OCI-LY1 (cell line): ENCODE measurements around the gene PNLDC1.
"Not testable (repeated sequence)": the region's sequence is repeated elsewhere in the genome, so short reads cannot be mapped to it uniquely, and the experiment has no call there.

Experiments
- H2AFZ ChIP-seq: fragments of 200-600 bp; sonication (generic), shearing (Covaris generic); 2 replicates; pipeline ENCODE4 v1.6.0; 2014; ENCODE audit warnings: antibody characterized with exemption, mild to moderate bottlenecking, low read length
- H3F3A ChIP-seq: fragments of 200-600 bp; sonication (generic), shearing (Covaris generic); 2 replicates; pipeline ENCODE4 v1.6.0; 2014; ENCODE audit warnings: mild to moderate bottlenecking, antibody characterized with exemption, low read length, moderate library complexity; ENCODE audit not compliant: insufficient read depth
- H3K27ac ChIP-seq: fragments of 200-600 bp; sonication (generic); 2 replicates; pipeline ENCODE4 v1.5.1; 2014; ENCODE audit warnings: low read length, mixed run types, mild to moderate bottlenecking, low read depth; ENCODE audit not compliant: poor library complexity, severe bottlenecking
- H3K27me3 ChIP-seq: fragments of 200-600 bp; sonication (generic); 2 replicates; pipeline ENCODE4 v1.6.0; 2014; ENCODE audit warnings: antibody characterized with exemption, mild to moderate bottlenecking, low read length, moderate library complexity; ENCODE audit not compliant: insufficient read depth
- H3K36me3 ChIP-seq: fragments of 200-600 bp; sonication (generic); 2 replicates; pipeline ENCODE4 v1.6.1; 2014; ENCODE audit warnings: mild to moderate bottlenecking, antibody characterized with exemption, low read length, moderate library complexity, mixed read lengths; ENCODE audit not compliant: insufficient read depth
- H3K4me1 ChIP-seq: fragments of 200-600 bp; sonication (generic); 2 replicates; pipeline ENCODE4 v1.5.1; 2014; ENCODE audit warnings: mild to moderate bottlenecking, low read length, moderate library complexity; ENCODE audit not compliant: insufficient read depth, severe bottlenecking
- H3K4me2 ChIP-seq: fragments of 200-600 bp; sonication (generic), shearing (Covaris generic); 2 replicates; pipeline ENCODE4 v1.6.1; 2014; ENCODE audit warnings: low read length
- H3K4me3 ChIP-seq: fragments of 200-600 bp; sonication (generic); 2 replicates; pipeline ENCODE4 v1.5.1; 2014; ENCODE audit warnings: low read length, low read depth, mild to moderate bottlenecking, mixed read lengths; ENCODE audit not compliant: poor library complexity, severe bottlenecking
- H3K79me2 ChIP-seq: fragments of 200-600 bp; shearing (Covaris generic); 2 replicates; pipeline ENCODE4 v1.6.1; 2016; ENCODE audit warnings: mixed run types, low read length, mixed read lengths; ENCODE audit not compliant: insufficient read depth
- H3K9ac ChIP-seq: fragments of 200-600 bp; sonication (generic), shearing (Covaris generic); 2 replicates; pipeline ENCODE4 v1.6.1; 2014; ENCODE audit warnings: mild to moderate bottlenecking, low read length, mixed read lengths
- H3K9me2 ChIP-seq: fragments of 200-600 bp; sonication (generic), shearing (Covaris generic); 2 replicates; pipeline ENCODE4 v1.6.1; 2014; ENCODE audit warnings: low read depth, mild to moderate bottlenecking, low read length, mixed read lengths
- H3K9me3 ChIP-seq: fragments of 200-600 bp; shearing (Covaris generic); 2 replicates; pipeline ENCODE4 v1.6.1; 2014; ENCODE audit warnings: low read length, mixed read lengths
- H4K20me1 ChIP-seq: fragments of 200-600 bp; sonication (generic), shearing (Covaris generic); 2 replicates; pipeline ENCODE4 v1.6.0; 2016; ENCODE audit warnings: mild to moderate bottlenecking, low read length; ENCODE audit not compliant: insufficient read depth
- CTCF ChIP-seq: fragments of 200-600 bp; sonication (generic), shearing (Covaris generic); IDR thresholded peaks from 2 replicates; pipeline ENCODE4 v1.5.1; 2017; ENCODE audit warnings: mild to moderate bottlenecking, antibody characterized with exemption, low read length, moderate library complexity, mixed read lengths
- EZH2 ChIP-seq: fragments of 200-600 bp; sonication (generic), shearing (Covaris generic); IDR thresholded peaks from 2 replicates; pipeline ENCODE4 v1.8.0; 2017; ENCODE audit warnings: borderline replicate concordance, mixed run types, mild to moderate bottlenecking, antibody characterized with exemption, low read length, moderate library complexity, mixed read lengths

PNLDC1 gene

GRCh38 chr6:159838020-159838744, 38.1 kb downstream of the PNLDC1 start:
- Histone ChIP-seq H2AFZ (no peak overlapping the region), H3K9me2 (no peaks in the 10 kb centered on the region), H3K4me3 (no peak overlapping the region), H3K36me3 (no peaks in the 10 kb centered on the region), H3K9ac (no peak overlapping the region), H3K9me3 (no peaks in the 10 kb centered on the region), H4K20me1 (no peaks in the 10 kb centered on the region), H3K27ac (no peak overlapping the region), H3K4me1 (no peaks in the 10 kb centered on the region), H3K4me2 (no peak overlapping the region), H3F3A (no peaks in the 10 kb centered on the region), H3K27me3 (0 out of 2 replicates have a peak, but pooled peaks cover 4% of the 10 kb centered on the region), H3K79me2 (no peaks in the 10 kb centered on the region)
- TF ChIP-seq CTCF (no peak), EZH2 (no peak)

- H4K20me1 ChIP-seq: no peaks in the 10 kb centered on the region
- no peaks in the 10 kb centered on the region for H3F3A ChIP-seq
- no peak overlapping the region for H3K9ac ChIP-seq
- no peak for TF ChIP-seq CTCF
- no peak for TF ChIP-seq EZH2
- H3K4me3 ChIP-seq: no peak overlapping the region
- H3K36me3 ChIP-seq: no peaks in the 10 kb centered on the region
- 0 out of 2 replicates have a peak, but pooled peaks cover 4% of the 10 kb centered on the region for H3K27me3 ChIP-seq
- no peak overlapping the region for H3K27ac ChIP-seq
- no peak overlapping the region for H3K4me2 ChIP-seq
- H3K9me3 ChIP-seq: no peaks in the 10 kb centered on the region
- no peaks in the 10 kb centered on the region for H3K79me2 ChIP-seq
- H3K9me2 ChIP-seq: no peaks in the 10 kb centered on the region
- no peaks in the 10 kb centered on the region for H3K4me1 ChIP-seq
- no peak overlapping the region for H2AFZ ChIP-seq
Measured at GRCh38 chr6:159842035-159842434, 42.0 kb downstream of the PNLDC1 start.

GRCh38 chr6:159844737-159845645, 44.9 kb downstream of the PNLDC1 start:
- no peak overlapping the region for H3K9ac ChIP-seq
- H3K4me2 ChIP-seq: no peak overlapping the region
- no peaks in the 10 kb centered on the region for H3K9me2 ChIP-seq
- no peak overlapping the region for H3K4me3 ChIP-seq
- no peaks in the 10 kb centered on the region for H3K79me2 ChIP-seq
- H3K27ac ChIP-seq: no peak overlapping the region
- H3F3A ChIP-seq: no peaks in the 10 kb centered on the region
- TF ChIP-seq CTCF: no peak
- no peak for TF ChIP-seq EZH2
- no peaks in the 10 kb centered on the region for H3K9me3 ChIP-seq
- H3K27me3 ChIP-seq: no peaks in the 10 kb centered on the region
- no peak overlapping the region for H2AFZ ChIP-seq
- H3K4me1 ChIP-seq: no peaks in the 10 kb centered on the region
- no peaks in the 10 kb centered on the region for H4K20me1 ChIP-seq
- no peaks in the 10 kb centered on the region for H3K36me3 ChIP-seq

- not testable (repeated sequence) for H3K27ac ChIP-seq, H3K4me3 ChIP-seq, H3K9me3 ChIP-seq, H3K9me2 ChIP-seq, H3F3A ChIP-seq, H3K4me2 ChIP-seq, H3K36me3 ChIP-seq, H4K20me1 ChIP-seq, H3K9ac ChIP-seq, H3K27me3 ChIP-seq, H3K79me2 ChIP-seq, H3K4me1 ChIP-seq, H2AFZ ChIP-seq
Measured at GRCh38 chr6:159848552-159848951, 48.5 kb downstream of the PNLDC1 start.

GRCh38 chr6:159849851-159850250, 49.8 kb downstream of the PNLDC1 start:
- H4K20me1 ChIP-seq, H3K9ac ChIP-seq, H3K4me2 ChIP-seq, H3F3A ChIP-seq, H2AFZ ChIP-seq, H3K4me1 ChIP-seq, H3K36me3 ChIP-seq, H3K27ac ChIP-seq, H3K4me3 ChIP-seq, H3K27me3 ChIP-seq, H3K9me2 ChIP-seq, H3K79me2 ChIP-seq, H3K9me3 ChIP-seq: not testable (repeated sequence)
